Right atrium auricular region (tissue), 2 donors: Measurements from ENCODE around the gene NUP210L. TPM values are rescaled to one million over a fixed set of nuclear protein-coding genes. Genes with fewer than 3 reads are reported as not detected.
"Not testable (repeated sequence)": the region's sequence is repeated elsewhere in the genome, so short reads cannot be mapped to it uniquely, and the experiment has no call there.

Experiments used
- DNase-seq: peaks from one replicate; pipeline ENCODE4 v3.0.0-alpha.2; 2019; ENCODE audit warnings: low spot score
- H3K27ac ChIP-seq, 2 donors: fragments of 200-600 bp; sonication (generic); 1 replicate in 1 of 2; 2 replicates in 1 of 2; pipeline ENCODE4 v1.5.1; 2016 to 2019
- H3K27me3 ChIP-seq, 2 donors: fragments of 200-600 bp; sonication (generic); one replicate each; pipeline versions ENCODE4 v1.5.1 to v1.6.0; 2017 to 2019
- H3K36me3 ChIP-seq: fragments of 200-600 bp; sonication (generic); one replicate; pipeline ENCODE4 v1.5.1; 2016
- H3K4me1 ChIP-seq, 2 donors: fragments of 200-600 bp; sonication (generic); one replicate each; pipeline versions ENCODE4 v1.5.1 to v1.6.0; 2017 to 2019
- H3K4me3 ChIP-seq, 2 donors: fragments of 200-600 bp; sonication (generic); 1 replicate in 1 of 2; 2 replicates in 1 of 2; pipeline ENCODE4 v1.5.1; 2017 to 2019; ENCODE audit warnings: mild to moderate bottlenecking in 1 of 2, moderate library complexity in 1 of 2
- H3K9me3 ChIP-seq, 2 donors: fragments of 200-600 bp; sonication (generic); one replicate each; pipeline ENCODE4 v1.5.1; 2019
- CTCF ChIP-seq, 2 donors: fragments of 200-600 bp; sonication (generic); IDR thresholded peaks; one replicate each; pipeline ENCODE4 v1.5.1; 2019; ENCODE audit warnings: antibody characterized with exemption in 2 of 2
- total RNA-seq, 2 donors: library from RNA; depleted of rRNA; stranded (reverse); fragments of >200 nt; gene quantifications; one replicate each; pipeline ENCODE4 v1.1.0, GENCODE V29; 2016

NUP210L gene
- total RNA-seq, 2 donors from 2014 or later: 0.28 TPM; not detected in 1

GRCh38 chr1:153985941-153986761 lies 168.7 kb downstream of the NUP210L start, which contains the start of gene RAB13:
TSS of gene RAB13 (minus strand) at chr1:153986339. CDS start at chr1:153986236, 103 bp downstream.
- no peaks in the 10 kb centered on the region for H3K27me3 ChIP-seq
- DNase-seq: peak; percentile 90
- H3K9me3 ChIP-seq: no peaks in the 10 kb centered on the region
- peaks cover under 1% of the 10 kb centered on the region for H3K36me3 ChIP-seq
- peak within 1 kb of the TSS; percentile 85 to 89 for H3K27ac ChIP-seq
- peaks cover 0 to 26% of the 10 kb centered on the region in 2 donors for H3K4me1 ChIP-seq
- peak within 1 kb of the TSS; percentile 51 to 64 for H3K4me3 ChIP-seq
- TF ChIP-seq CTCF (IDR thresholded peaks at IDR 0.05): no peak

GRCh38 chr1:153985341-153985912 lies 169.4 kb downstream of the NUP210L start:
- no peaks in the 10 kb centered on the region for H3K9me3 ChIP-seq
- peak overlapping the region; percentile 85 to 89 for H3K27ac ChIP-seq
- H3K27me3 ChIP-seq: no peaks in the 10 kb centered on the region
- no peaks in the 10 kb centered on the region for H3K36me3 ChIP-seq
- peak overlapping the region; percentile 51 to 64 for H3K4me3 ChIP-seq
- peak; percentile 80 for DNase-seq
- no peak for TF ChIP-seq CTCF (IDR thresholded peaks at IDR 0.05)
- H3K4me1 ChIP-seq: peaks cover 0 to 26% of the 10 kb centered on the region in 2 donors

GRCh38 chr1:153984123-153984894 lies 170.6 kb downstream of the NUP210L start:
- Histone ChIP-seq H3K4me1 (peaks cover 0 to 26% of the 10 kb centered on the region in 2 donors), H3K27ac (peak overlapping the region in 1 of 2 donors; percentile 85), H3K4me3 (peak overlapping the region in 1 of 2 donors; percentile 64), H3K9me3 (no peaks in the 10 kb centered on the region), H3K27me3 (no peaks in the 10 kb centered on the region), H3K36me3 (no peaks in the 10 kb centered on the region)
- DNase-seq: no peak
- no peak for TF ChIP-seq CTCF (IDR thresholded peaks at IDR 0.05)

GRCh38 chr1:153981735-153982134 lies 173.1 kb downstream of the NUP210L start:
- not testable (repeated sequence) for H3K9me3 ChIP-seq

GRCh38 chr1:153979091-153979490 lies 175.8 kb downstream of the NUP210L start:
- not testable (repeated sequence) for H3K27me3 ChIP-seq, H3K27ac ChIP-seq, H3K9me3 ChIP-seq, DNase-seq, H3K4me3 ChIP-seq
- Histone ChIP-seq H3K36me3 (peaks cover 20% of the 10 kb centered on the region), H3K4me1 (peaks cover 0 to 23% of the 10 kb centered on the region in 2 donors)

More at GRCh38 chr1:153981735-153982134, 173.1 kb downstream of the NUP210L start:
- H3K36me3 ChIP-seq, H3K27me3 ChIP-seq, H3K27ac ChIP-seq, DNase-seq, H3K4me3 ChIP-seq: not testable (repeated sequence)
- H3K4me1 ChIP-seq: peaks cover 0 to 33% of the 10 kb centered on the region in 2 donors

GRCh38 chr1:153978274-153978909 lies 176.5 kb downstream of the NUP210L start:
- no peak for TF ChIP-seq CTCF (IDR thresholded peaks at IDR 0.05)
- Histone ChIP-seq H3K9me3 (no peaks in the 10 kb centered on the region), H3K4me1 (peaks cover 0 to 23% of the 10 kb centered on the region in 2 donors), H3K36me3 (peaks cover 27% of the 10 kb centered on the region), H3K27me3 (no peaks in the 10 kb centered on the region), H3K4me3 (peak overlapping the region; percentile 93 to 98), H3K27ac (peak overlapping the region; percentile 94 to 96)
- DNase-seq: no peak
